Spinal cord (tissue), 10 donors: ENCODE measurements around the gene GOSR2. TPM values are rescaled to one million over a fixed set of nuclear protein-coding genes. Genes with fewer than 3 reads are reported as not detected.

Source experiments
- DNase-seq, 6 donors: peaks; one replicate each; pipeline versions ENCODE4 v3.0.0 to v3.0.0-alpha.2; 2013 to 2015; ENCODE audit warnings: low spot score in 6 of 6, low read depth in 4 of 6
- H3K27ac ChIP-seq: one replicate; pipeline ENCODE4 v1.5.1; 2013; ENCODE audit warnings: low read depth, low read length, control low read depth
- H3K27me3 ChIP-seq: one replicate; pipeline ENCODE4 v1.6.1; 2013; ENCODE audit warnings: low read length; ENCODE audit not compliant: control insufficient read depth, insufficient read depth
- H3K36me3 ChIP-seq: one replicate; pipeline ENCODE4 v1.6.1; 2013; ENCODE audit warnings: low read length; ENCODE audit not compliant: control insufficient read depth, insufficient read depth
- H3K4me1 ChIP-seq: one replicate; pipeline ENCODE4 v1.6.1; 2013; ENCODE audit warnings: low read length; ENCODE audit not compliant: control insufficient read depth, insufficient read depth
- H3K4me3 ChIP-seq: one replicate; pipeline ENCODE4 v1.5.1; 2013; ENCODE audit warnings: low read depth, low read length, control low read depth
- H3K9me3 ChIP-seq: one replicate; pipeline ENCODE4 v1.6.1; 2013; ENCODE audit warnings: low read length; ENCODE audit not compliant: control insufficient read depth, insufficient read depth
- WGBS: methylation state at CpG from one replicate; pipeline ENCODE4 v1.1.5; 2013; ENCODE audit warnings: missing lambda C conversion rate; ENCODE audit not compliant: insufficient coverage; 5-methylcytosine and 5-hydroxymethylcytosine counted together
- polyA plus RNA-seq, 2 donors: library from polyadenylated mRNA; unstranded; fragments of 120-200 nt; gene quantifications; one replicate each; pipeline ENCODE4 v1.2.1, GENCODE V29; 2013; ENCODE audit not compliant: insufficient read length in 2 of 2
- total RNA-seq, 2 donors: library from RNA; depleted of rRNA in 1 of 2; stranded (reverse); fragments of 120-200 nt in 1 of 2; fragments of >200 nt in 1 of 2; gene quantifications; one replicate each; pipeline versions ENCODE4 v1.2.3 to v1.2.4, GENCODE V29; 2013 to 2014
- donor health status: healthy.

GOSR2 gene
- total and polyA plus RNA-seq, 4 donors = 42.1 to 56.4 (median 46.8) TPM

DNA sequence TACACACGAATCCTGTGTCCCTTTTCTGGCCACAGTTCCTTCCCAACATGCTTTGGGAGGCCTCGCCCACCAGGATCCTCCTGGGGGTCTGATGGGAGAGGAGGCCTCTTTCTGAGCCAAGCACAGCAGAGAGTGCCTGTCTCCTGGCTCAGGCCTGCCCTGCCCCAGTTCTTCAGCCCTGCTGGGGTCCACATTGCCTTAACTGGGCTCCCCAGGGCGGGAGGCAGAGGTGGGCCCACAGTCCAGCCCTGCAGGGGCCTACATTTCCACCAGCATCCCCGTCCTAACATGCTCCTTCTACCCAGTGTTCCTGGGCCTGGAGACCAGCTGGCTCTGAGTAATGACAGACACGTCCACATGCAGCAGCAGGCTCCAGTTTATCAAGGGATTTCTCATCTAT, 41.9 kb upstream of the GOSR2 start:
- Histone ChIP-seq H3K27ac (no peak overlapping the region), H3K9me3 (no peaks in the 10 kb centered on the region), H3K36me3 (peaks cover 14% of the 10 kb centered on the region), H3K27me3 (no peaks in the 10 kb centered on the region), H3K4me1 (peaks cover 10% of the 10 kb centered on the region), H3K4me3 (no peak overlapping the region)
- DNase-seq = no peak
- WGBS = 77% methylated on average over 4 of the region's 5 CpGs

GRCh38 chr17:46882666-46883065, 40.3 kb upstream of the GOSR2 start:
- Histone ChIP-seq H3K4me1 (peaks cover 7% of the 10 kb centered on the region), H3K36me3 (peaks cover 8% of the 10 kb centered on the region), H3K9me3 (no peaks in the 10 kb centered on the region), H3K4me3 (no peak overlapping the region), H3K27ac (no peak overlapping the region), H3K27me3 (no peaks in the 10 kb centered on the region)
- 86% methylated on average over 7 of the region's 8 CpGs for WGBS
- no peak for DNase-seq

DNA sequence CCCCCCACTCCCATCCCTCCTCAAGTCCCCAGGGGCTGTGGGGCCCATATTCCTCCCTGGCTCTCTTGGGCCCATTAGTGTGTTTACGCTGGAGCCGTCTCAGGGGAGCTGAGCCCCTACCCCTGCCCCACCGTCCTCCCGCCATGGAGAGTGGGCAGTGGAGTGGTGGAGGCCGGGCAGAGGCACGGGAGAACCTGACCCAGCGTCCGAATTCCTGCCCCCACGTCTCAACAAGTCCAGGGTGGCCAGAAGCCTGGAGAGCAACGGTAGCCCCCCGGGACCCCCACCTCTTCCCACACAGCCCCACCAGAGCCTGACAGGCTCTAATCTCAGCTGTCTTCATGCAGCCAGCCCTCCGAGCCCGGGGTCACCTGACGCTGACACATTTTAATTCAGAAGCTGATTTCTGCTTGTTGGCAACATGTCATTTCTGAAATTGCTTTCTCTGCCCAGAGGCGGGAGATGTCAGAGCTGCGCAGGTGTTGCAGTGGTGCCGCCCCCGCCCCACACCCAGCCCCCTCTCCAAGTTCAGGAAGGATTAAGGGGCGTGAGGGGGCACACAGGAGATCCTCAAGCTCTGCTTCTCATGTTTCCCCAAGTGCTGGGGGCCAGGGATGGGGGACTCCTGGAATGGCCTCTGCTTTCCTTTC, 39.0 kb upstream of the GOSR2 start:
- Histone ChIP-seq H3K27ac (no peak overlapping the region), H3K27me3 (no peaks in the 10 kb centered on the region), H3K4me1 (no peaks in the 10 kb centered on the region), H3K36me3 (peaks cover 2% of the 10 kb centered on the region), H3K4me3 (no peak overlapping the region), H3K9me3 (no peaks in the 10 kb centered on the region)
- peak in 1 of 6 donors; percentile 34 for DNase-seq
- 71% methylated on average over 13 of the region's 19 CpGs for WGBS

GRCh38 chr17:46884552-46884951, 38.4 kb upstream of the GOSR2 start:
- no peaks in the 10 kb centered on the region for H3K27me3 ChIP-seq
- DNase-seq = no peak
- WGBS = 85% methylated on average over 5 of the region's 7 CpGs
- H3K4me1 ChIP-seq = no peaks in the 10 kb centered on the region
- no peaks in the 10 kb centered on the region for H3K9me3 ChIP-seq
- peaks cover 2% of the 10 kb centered on the region for H3K36me3 ChIP-seq
- no peak overlapping the region for H3K4me3 ChIP-seq
- no peak overlapping the region for H3K27ac ChIP-seq

GRCh38 chr17:46885415-46886309, 37.3 kb upstream of the GOSR2 start:
- H3K27ac ChIP-seq = no peak overlapping the region
- WGBS = 74% methylated on average over 6 of the region's 10 CpGs
- H3K9me3 ChIP-seq = no peaks in the 10 kb centered on the region
- H3K27me3 ChIP-seq = no peaks in the 10 kb centered on the region
- no peaks in the 10 kb centered on the region for H3K4me1 ChIP-seq
- no peak for DNase-seq
- H3K36me3 ChIP-seq = peaks cover 2% of the 10 kb centered on the region
- no peak overlapping the region for H3K4me3 ChIP-seq

DNA sequence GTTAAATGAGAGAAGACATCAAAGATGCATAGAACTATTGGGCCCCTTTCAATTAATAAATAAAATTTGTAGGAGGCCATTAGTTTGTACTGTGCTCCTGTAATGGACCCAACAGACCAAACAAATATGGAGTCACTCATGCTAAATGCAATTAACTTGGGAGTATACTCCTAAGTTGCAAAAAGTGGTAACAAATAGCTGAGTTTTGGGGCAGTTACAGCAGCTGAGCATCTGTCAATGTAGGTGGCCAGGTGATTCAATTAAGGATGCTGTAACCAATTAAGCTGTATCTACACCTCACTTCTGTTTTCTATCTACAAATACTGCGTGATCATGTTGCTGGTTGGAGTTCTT, 36.7 kb upstream of the GOSR2 start:
- Histone ChIP-seq H3K27ac (no peak overlapping the region), H3K4me1 (no peaks in the 10 kb centered on the region), H3K36me3 (no peaks in the 10 kb centered on the region), H3K27me3 (no peaks in the 10 kb centered on the region), H3K4me3 (no peak overlapping the region), H3K9me3 (no peaks in the 10 kb centered on the region)
- WGBS = no CpG with 5 or more reads among the region's 1 CpG
- DNase-seq = no peak

DNA sequence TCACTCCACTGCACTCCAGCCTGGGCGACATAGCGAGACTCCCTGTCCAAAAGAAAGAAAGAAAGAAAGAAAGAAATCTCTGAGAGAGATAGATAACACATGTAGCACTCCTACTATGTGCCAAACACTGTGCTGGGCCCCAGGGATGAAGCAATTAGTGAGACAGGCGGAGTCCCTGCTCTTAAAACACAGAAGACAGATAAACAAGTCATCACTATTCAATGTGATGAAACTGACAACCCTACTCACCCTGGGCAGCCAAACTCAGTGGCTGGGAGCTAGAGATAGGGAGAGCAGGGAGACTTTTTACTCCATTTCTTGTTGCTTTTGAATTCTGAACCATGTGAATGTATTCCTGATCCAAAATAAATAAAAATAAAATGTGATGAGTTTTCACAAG, 35.2 kb upstream of the GOSR2 start:
- Histone ChIP-seq H3K27me3 (no peaks in the 10 kb centered on the region), H3K9me3 (no peaks in the 10 kb centered on the region), H3K27ac (no peak overlapping the region), H3K4me1 (no peaks in the 10 kb centered on the region), H3K36me3 (no peaks in the 10 kb centered on the region), H3K4me3 (no peak overlapping the region)
- no CpG with 5 or more reads among the region's 3 CpGs for WGBS
- peak in 1 of 6 donors; percentile 23 for DNase-seq

DNA sequence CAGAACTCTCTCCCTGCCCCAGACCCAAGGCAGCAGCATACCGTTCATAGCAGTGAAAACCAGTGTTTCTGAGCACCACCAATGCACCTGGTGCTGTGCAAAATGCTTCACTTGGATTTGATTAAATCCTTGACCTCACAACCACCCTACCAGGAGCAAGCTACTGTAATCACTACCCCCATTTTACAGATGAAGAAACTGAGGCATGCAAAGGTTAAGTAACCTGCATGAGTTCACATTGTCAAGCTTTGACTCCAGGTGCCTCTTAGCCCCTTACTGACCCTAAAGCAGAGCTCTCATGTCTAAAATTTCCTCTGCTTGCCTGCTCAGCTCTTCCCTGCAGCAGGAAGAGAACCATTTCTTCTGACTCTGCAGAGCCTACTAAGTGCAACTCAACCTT, 34.2 kb upstream of the GOSR2 start:
- DNase-seq = no peak
- Histone ChIP-seq H3K4me1 (no peaks in the 10 kb centered on the region), H3K9me3 (no peaks in the 10 kb centered on the region), H3K36me3 (no peaks in the 10 kb centered on the region), H3K27me3 (no peaks in the 10 kb centered on the region), H3K4me3 (no peak overlapping the region), H3K27ac (no peak overlapping the region)
- 92% methylated on average over 1 of the region's 1 CpG for WGBS

- WGBS = 86% methylated on average over 4 of the region's 4 CpGs
- Histone ChIP-seq H3K36me3 (no peaks in the 10 kb centered on the region), H3K4me3 (no peak overlapping the region), H3K27me3 (no peaks in the 10 kb centered on the region), H3K27ac (no peak overlapping the region), H3K4me1 (peaks cover 4% of the 10 kb centered on the region), H3K9me3 (no peaks in the 10 kb centered on the region)
- DNase-seq = no peak
Measured at GRCh38 chr17:46889519-46889918, 33.4 kb upstream of the GOSR2 start.
